ENCODE data around the gene EFEMP2. TPM values are rescaled to one million over a fixed set of nuclear protein-coding genes. Genes with fewer than 3 reads are reported as not detected.

EFEMP2 gene
- polyA plus RNA-seq, 4 donors, result 96.5 to 170 (median 123) TPM

DNA sequence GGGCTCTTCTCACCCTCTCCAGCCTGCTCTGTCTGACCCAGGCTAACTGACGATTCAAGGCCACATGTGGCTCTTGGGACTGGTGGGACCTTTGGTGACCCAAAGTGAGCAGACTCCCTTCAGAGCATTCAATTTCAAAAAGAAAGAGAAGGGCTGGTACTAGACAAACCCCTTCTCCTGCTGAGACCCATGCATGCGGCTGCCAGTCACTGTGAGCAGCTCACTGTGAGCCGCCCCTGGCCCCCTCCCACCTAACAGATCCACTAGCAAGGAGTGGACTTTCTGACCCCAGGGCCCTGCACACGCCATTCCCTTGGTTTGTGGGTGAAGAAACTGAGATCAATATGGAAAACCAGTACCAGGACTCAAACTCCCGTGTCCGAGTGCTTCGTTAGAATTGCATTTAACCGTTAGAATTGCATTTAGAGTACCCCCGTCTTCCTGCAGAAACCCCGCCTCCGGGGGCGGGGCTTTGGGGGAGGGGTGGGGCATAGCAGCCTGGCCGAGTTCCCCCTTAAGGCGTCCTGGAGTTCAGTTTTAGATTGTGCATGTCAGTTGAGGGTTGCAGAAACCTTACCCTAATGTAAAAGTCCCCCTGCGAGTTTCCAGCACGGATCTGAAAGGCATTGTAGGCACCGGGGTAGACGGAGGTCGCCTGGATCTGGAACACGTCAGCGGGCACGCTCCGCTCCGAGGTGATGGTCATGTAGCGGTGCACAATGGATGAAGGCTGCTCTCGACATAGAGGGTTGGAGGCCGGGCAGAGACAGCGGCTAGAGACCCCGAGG, 5.1 kb downstream of the EFEMP2 start:
- DNase-seq (ENCODE audit: low read depth in 4 of 4, low spot score in 2 of 4), result no peak

DNA sequence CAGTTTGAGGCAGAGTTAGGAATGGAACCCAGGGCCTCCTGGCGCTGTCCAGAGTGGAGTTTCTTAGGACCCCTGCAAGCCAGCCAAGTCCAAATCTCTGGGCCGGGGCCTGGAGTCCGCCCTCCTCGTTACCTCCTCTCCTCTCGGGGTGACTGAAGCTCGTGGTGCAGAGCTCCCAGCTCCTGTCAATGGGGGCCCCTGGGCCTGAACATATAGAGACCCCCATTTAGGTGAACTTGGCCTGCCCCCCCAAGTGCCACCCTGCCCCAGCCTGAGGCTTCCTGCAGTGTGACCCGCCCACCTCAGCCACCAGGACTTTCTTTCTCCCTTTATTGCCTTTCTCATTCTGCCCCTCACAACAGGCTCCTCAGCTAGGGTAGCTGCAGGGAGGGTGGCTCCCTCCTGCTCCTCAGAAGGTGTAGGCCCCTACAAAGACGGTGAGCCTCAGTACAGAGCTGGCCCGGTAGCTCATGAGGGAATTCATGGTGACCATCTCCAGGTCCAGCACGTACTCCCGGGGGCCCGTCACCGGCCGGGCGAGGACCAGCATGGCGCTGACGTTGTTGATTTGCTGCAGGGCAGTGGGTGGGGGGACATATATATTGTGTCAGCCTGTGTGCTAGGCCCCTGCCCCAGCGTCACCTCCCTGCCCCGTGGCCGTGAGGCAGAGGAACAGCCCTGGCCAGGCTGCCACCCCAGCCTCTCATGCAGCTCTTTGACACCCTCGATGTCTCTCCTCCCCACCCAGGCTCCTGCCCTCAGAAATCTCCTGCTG, 5.9 kb downstream of the EFEMP2 start:
- DNase-seq (ENCODE audit: low read depth in 4 of 4, low spot score in 2 of 4), result no peak

DNA sequence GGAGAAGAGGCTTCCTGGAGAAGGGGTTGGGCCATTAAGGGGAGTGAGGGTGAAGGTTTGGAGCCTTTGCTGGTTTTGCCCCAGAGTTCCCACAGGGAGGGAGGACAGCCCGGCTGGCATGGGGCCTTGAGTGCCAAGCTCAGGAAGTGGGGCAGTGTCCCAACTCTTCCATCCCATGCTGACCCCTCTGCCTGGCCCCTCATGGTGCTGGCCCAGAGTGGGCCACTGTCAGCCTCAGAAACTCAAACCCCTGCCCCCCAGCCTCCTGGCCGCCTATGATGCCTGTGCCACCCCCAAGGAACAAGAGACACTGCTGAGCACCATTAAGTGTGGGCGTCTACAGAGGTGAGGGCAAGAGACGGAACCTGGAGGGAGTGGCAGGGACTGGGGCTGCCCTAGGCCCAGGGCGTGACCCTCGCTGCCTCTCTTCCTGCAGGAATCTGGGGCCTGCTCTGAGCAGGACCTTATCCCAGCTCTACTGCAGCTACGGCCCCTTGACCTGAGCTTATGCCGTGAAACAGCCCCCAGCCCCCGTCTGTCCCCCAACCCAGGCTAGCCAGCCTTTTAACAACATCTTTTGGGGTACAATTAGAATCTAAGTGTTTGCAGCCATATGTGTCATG, 6.9 kb downstream of the EFEMP2 start:
- no peak for DNase-seq (ENCODE audit: low read depth in 4 of 4, low spot score in 2 of 4)

DNA sequence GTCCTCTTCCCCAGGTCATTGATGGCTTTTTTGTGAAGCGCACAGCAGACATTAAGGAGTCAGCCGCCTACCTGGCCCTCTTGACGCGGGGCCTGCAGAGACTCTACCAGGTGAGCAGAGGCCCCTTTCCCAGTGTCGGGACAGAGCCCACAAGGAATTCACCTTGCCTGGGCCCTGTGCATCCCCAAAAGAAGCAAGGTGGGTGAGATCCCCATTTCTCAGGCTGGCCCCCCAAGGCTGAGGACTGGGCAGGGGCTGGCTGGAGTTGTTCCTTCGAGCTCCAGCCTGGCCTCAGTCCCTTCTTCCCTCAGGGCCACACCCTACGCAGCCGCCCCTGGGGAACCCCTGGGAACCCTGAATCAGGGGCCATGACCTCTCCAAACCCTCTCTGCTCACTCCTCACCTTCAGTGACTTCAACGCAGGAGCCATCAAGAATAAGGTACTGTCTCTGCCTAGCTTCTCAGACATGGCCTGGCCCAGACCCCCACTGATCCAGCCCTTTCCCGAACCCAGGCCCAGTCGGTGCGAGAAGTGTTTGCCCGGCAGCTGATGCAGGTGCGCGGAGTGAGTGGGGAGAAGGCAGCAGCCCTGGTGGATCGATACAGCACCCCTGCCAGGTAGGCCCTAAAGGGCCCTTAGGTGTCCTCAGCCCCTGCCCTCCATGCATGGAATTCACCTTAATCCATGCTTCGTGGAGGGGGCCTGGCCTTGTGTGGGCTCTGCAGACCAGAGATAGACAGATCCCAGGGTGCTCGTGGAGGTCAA, 7.7 kb downstream of the EFEMP2 start:
- no peak for DNase-seq (ENCODE audit: low read depth in 4 of 4, low spot score in 2 of 4)

DNA sequence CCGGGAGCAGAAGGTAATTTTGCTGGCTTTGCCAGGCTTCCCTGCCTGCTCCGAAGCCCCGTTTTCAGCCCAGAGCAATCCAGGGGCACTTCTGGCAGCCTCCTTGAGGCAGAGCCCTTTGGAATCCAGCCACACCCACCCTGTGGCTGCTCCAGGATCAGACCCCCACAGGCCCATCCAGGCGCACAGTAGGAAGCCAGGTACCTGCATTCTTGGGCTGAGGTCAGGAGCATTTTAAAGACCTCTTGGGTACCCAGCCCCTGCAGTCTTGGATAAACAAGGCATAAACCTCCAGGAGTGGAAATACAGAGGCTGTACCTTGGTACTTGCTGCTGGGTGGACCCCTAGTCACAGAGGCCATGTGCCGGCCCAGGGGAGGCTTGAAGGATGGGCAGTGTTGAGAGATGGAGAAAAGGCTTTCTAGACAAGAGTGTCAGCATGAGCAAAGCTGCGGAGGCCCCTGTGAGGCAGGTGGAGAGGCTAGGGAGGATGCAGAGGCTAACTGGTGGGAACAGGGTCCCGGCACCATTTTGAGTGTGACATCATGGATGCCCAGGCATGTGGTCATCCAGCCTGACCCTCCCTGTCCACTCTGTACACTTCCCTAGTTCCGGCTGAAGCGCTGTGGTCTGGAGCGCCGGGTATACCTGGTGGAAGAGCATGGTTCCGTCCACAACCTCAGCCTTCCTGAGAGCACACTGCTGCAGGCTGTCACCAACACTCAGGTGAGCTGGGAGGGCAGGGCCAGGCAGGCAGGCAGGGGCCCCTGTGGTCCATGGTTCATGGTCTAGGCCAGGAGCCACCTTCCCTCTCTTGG, 8.5 kb downstream of the EFEMP2 start:
- no peak for DNase-seq (ENCODE audit: low read depth in 4 of 4, low spot score in 2 of 4)

DNA sequence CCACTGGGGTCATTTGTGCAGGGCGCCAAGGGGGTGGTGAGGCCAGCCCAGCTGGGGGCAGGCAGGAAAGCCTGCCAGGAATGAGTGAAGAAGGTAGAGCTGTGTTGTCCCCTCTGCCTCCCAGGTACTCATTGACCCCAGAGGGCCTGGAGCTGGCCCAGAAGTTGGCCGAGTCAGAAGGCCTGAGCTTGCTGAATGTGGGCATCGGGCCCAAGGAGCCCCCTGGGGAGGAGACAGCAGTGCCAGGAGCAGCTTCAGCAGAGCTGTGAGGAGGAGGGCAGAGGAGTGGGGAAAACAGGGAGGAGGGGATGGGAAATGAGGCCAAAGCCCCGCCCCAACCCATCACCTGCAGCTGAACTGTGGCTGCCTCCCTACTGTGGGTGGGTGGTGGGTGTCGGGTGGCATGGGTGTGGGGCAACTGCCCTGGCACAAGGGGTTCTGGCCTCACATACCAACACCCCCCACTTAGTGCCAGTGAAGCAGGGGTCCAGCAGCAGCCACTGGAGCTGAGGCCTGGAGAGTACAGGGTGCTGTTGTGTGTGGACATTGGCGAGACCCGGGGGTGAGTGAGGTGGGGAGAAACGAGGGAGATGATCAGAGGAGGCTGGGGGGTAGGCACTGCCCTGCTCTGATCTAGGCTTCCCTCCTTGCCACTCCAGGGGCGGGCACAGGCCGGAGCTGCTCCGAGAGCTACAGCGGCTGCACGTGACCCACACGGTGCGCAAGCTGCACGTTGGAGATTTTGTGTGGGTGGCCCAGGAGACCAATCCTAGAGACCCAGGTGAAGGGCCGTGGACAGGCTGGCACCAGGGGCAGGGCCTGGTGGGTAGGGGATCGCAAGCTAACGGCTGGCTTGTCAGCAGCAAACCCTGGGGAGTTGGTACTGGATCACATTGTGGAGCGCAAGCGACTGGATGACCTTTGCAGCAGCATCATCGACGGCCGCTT, 9.4 kb downstream of the EFEMP2 start:
- DNase-seq (ENCODE audit: low read depth in 4 of 4, low spot score in 2 of 4), result no peak

DNA sequence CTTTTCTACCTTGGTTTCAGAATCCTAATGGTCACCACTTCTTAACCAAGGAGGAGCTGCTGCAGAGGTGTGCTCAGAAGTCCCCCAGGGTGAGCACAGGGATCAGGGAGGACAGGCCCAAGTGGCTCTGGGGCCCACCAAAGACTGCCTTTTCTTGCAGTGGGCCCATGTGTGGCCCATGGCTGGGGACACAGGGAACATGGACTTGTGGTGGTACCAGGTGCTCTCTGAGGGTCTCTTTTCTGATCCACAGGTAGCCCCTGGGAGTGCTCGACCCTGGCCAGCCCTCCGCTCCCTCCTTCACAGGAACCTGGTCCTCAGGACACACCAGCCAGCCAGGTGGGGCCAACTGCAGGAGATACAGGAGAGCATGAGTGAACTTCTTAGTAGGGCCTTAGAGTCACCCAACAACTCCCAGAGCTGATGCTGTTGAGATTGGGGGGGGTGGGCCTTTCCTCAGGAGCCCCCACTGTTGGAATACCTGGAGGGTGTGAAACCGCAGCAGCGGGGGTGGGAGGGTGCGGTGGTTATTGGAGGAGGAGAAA, 10.3 kb downstream of the EFEMP2 start:
- DNase-seq (ENCODE audit: low read depth in 4 of 4, low spot score in 2 of 4), result no peak

DNA sequence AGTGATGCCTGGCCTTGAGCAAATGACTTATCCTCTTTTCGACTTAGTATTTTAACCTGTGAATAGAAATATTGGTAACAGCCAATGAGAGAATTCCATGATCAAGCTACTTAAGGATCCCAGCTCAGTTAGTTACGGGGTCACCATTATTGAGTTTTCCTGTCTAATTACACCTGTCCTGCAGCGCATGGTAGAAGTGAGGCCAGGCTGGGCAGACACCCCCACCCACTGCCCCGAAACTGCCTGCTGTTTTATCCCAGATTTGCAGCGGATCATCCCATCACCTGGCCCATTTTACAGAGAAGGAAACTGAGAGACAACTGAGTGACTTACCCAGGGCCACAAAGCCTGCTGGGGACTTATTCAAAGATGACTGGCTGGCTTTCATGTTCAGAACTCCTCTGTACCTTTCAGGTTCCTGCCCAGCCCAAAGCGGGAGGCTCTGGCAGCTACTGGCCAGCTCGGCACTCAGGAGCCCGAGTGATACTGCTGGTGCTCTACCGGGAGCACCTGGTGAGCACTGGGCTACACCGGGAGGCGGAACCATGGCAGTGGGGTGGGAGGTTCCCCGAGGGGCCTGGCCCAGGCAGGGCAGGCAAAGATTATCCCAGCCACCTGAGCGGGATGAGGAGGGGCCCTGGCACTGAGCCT, 10.9 kb downstream of the EFEMP2 start:
- no peak for DNase-seq (ENCODE audit: low read depth in 4 of 4, low spot score in 2 of 4)

DNA sequence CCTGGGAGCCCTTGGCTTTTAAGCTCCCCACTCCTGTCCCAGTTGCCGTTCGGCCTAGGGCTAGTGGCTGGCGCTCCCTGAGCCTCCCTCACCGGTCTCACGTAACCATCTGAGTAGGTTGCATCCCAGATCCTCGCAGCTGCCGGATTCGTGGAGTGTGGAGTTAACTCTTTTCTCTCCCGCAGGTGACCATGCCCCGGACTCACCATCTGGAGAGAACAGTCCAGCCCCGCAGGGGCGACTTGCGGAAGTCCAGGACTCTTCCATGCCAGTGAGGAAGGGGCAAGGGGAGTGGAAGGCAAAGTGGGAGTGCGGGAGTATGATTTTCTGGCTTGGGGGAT, 11.5 kb downstream of the EFEMP2 start:
- DNase-seq (ENCODE audit: low read depth in 4 of 4, low spot score in 2 of 4), result no peak

DNA sequence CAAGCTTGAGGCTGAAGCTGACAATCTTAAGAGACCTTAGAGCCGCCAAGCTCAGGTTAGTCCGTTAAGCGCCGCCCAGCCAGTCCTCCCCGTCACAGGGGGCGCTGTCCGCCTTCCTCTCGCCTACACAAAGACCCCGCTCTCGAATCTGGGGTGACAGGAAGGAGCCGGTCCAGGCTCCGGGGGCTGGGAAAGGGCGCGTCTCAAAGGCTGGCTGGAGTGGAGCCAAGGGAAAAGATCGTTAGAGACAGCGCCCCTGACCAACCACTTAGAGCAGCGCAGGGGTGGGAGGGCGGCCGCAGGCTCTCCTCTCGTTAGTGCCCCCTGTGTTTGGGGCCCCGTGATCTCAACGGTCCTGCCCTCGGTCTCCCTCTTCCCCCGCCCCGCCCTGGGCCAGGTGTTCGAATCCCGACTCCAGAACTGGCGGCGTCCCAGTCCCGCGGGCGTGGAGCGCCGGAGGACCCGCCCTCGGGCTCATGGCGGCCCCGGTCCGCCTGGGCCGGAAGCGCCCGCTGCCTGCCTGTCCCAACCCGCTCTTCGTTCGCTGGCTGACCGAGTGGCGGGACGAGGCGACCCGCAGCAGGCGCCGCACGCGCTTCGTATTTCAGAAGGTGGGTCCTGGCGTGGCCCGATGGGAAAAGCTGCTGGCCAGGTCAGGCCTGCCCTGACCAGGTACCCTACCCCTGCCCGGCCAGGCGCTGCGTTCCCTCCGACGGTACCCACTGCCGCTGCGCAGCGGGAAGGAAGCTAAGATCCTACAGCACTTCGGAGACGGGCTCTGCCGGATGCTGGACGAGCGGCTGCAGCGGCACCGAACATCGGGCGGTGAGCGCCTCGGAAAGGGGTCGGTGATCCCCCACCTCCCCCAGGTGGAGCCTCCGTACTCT, 12.1 kb downstream of the EFEMP2 start, which contains the start of gene MUS81:
Gene MUS81 (plus strand): TSS at position 156 of the 887 bp plus-strand sequence. CDS start 321 bp downstream, at position 477.
- DNase-seq (ENCODE audit: low read depth in 4 of 4, low spot score in 2 of 4), result peak; percentile 86 to 95 (median 91)

DNA sequence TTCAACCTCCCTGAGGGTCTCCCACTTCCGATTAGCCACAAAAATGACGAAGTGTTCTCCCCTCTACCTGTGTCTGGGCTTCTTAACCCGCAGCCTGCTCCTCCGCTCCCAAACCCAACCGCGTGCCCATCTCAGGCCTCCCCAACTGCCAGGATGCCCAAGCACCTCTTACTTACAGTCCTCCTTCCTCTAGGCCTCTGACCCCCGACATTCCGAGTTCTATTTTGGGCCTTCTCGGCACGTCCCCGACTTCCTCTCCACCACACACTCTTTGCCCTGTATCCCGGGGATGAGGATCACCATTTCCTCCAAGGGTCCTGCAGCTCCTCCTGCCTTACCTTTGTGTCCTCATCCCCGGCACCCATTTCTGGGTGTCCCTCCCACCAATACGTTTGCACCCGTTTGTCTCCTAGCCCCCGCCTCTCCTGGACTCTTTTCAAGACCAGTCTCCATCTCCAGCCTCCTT, 12.8 kb downstream of the EFEMP2 start:
- DNase-seq (ENCODE audit: low read depth in 4 of 4, low spot score in 2 of 4), result no peak

DNA sequence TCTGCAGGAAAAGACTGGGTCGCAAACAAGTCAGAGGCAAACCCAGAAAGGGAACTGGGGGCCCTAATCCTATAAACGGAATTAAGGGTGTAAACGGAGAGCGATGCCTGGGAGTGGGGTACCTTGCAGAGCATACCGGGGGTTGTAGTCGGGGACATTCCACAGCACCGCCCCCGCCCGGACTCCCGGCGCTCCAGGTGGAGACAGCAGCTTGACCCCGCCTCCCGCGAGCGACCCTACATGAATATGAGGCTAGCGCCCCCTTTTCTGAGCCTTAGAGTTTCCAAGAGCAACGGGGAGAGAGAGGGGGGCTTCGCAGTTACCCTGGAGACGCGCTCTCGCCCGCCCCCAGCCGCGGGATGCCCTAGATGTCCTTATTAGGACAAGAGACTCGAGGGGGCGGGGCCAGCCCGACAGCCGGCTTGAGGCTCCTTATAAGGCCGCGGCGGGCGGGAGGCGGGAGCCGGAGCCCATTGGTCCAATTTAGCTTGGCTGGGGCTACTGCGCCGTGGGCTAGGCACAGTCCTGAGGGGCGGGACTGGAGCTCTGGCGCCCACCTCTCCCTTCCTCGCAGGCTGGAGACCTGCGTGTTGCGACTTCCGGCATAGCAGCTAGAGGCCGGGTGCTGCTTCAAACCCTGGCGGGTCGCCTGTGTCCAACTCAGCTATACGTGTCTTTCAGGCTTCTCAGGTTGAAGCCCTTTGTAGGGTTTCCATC, 13.3 kb downstream of the EFEMP2 start:
- DNase-seq (ENCODE audit: low read depth in 4 of 4, low spot score in 2 of 4), result peak; percentile 84 to 96 (median 93)

DNA sequence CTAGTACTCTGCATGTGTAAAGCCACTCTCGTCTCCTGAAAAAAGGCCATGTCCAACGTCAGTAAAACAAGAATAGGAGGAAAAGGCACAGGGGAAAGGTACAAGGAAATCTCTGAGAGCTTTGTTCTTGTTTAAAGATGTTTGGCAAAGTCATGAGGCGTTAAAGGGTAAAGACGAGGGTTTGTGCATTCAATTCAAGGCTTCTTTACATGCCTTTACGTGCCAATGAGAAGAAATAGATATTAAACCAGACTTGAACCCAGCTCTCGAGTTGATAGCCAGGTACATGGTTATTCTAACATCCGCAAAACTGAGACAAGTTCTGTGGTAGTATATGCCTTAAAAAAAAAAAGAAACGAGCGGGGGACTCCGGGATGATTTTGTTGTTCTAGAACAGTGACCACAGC, 13.9 kb downstream of the EFEMP2 start:
- DNase-seq (ENCODE audit: low read depth in 4 of 4, low spot score in 2 of 4), result no peak

DNA sequence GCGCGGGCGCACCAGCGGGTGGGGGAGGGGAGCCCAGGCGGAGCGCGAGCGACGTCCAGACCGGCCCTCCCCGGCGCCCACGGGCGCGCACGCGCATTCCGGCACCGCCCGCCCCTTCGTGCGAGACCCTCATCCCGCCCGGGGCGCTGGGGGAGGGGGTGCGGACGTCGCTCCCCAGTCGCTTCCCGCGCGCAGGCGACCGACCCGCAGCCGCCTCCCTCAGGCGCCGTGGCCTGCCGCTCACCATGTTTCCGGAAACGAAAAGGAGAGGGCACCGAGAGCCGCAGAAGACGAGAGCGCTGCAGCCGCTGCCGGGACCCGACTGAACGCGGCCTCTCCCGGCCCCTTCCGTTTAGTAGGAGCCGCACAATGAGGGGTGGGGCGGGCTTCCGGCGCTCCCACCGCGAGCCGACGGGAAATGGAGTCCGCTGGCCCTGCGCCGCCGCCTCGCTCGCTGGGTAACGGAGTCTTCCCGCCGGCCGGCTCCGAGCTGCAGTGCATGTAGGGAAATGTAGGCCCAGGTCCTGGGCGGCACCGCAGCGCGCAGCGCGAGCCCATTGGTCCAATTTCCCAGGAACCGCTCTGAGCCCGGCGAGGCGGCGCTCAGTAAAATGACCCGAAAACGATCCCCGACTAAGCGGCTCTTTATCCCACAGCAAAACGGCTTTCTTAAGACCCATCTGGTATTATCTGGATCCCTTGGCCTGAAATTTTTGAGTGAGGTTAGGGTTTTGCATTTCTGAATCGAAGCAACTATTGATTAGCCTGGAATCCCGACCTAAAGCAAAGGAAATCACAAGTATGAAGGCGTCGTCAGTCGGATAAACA, 14.5 kb downstream of the EFEMP2 start, which contains the start of gene CFL1:
Gene CFL1 (minus strand): TSS at position 328 of the 828 bp plus-strand sequence. CDS start 81 bp downstream, at position 247.
- peak; percentile 75 to 93 (median 89) for DNase-seq (ENCODE audit: low read depth in 4 of 4, low spot score in 2 of 4)

DNA sequence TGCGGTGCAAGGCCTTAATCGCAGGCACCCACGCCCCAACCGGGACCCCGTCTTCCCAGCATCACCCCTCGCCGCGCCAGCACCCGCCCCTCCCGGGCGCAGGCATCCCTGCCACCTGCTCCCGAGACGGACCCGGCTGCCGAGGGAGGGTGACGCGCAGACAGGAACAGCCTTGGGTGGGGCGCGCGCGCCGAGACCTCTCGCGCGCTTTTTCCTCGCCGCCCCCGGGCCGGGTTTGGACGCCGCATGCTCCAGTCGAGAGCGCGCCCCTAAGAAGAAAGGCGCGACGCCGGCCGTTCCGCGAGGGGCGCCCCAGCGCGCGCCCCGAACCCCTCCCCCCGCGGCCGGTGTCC, 15.1 kb downstream of the EFEMP2 start:
- no peak for DNase-seq (ENCODE audit: low read depth in 4 of 4, low spot score in 2 of 4)

All from left renal cortex interstitium (tissue), 4 donors.